SK-N-SH (cell line): Measurements from ENCODE around the gene DMD. TPM values are rescaled to one million over a fixed set of nuclear protein-coding genes. Genes with fewer than 3 reads are reported as not detected.

Experiments used
- CTCF ChIA-PET: fragments of 300-600, 350-600 bp; formaldehyde crosslinking; extraction: SDS; loops from one replicate; lab custom pipeline; 2021; lab: Yijun Ruan, JAX
- POLR2A ChIA-PET: fragments of 350-600 bp; sonication (Branson Sonifier 250); formaldehyde crosslinking; extraction: SDS; loops from one replicate; lab custom pipeline; 2020; ENCODE audit warnings: antibody characterized with exemption, inconsistent platforms; lab: Yijun Ruan, JAX
- DNase-seq: peaks from one replicate; pipeline ENCODE4 v3.0.0; 2012
- H2AFZ ChIP-seq: fragments of 200-600 bp; sonication (generic); 2 replicates; pipeline ENCODE4 v1.8.1; 2016; ENCODE audit warnings: antibody characterized with exemption, mild to moderate bottlenecking, low read depth
- H3F3A ChIP-seq: fragments of 200-600 bp; sonication (generic); replicated peaks from 2 replicates; pipeline ENCODE3; 2016; ENCODE audit warnings: antibody characterized with exemption, mild to moderate bottlenecking; ENCODE audit not compliant: insufficient read depth
- H3K27ac ChIP-seq, 2 experiments: fragments of 200-500 bp in 1 of 2; fragments of 200-600 bp in 1 of 2; sonication (Bioruptor generic) in 1 of 2; sonication (generic), shearing (Covaris generic) in 1 of 2; 2 replicates each; pipeline versions ENCODE4 v1.5.1 to v1.6.1; 2014 to 2016; ENCODE audit warnings: low read depth in 2 of 2, inconsistent platforms in 1 of 2, low read length in 1 of 2, mild to moderate bottlenecking in 1 of 2, mixed read lengths in 1 of 2
- H3K27me3 ChIP-seq: fragments of 200-600 bp; sonication (generic), shearing (Covaris generic); 2 replicates; pipeline ENCODE4 v1.6.1; 2016; ENCODE audit warnings: mixed run types; ENCODE audit not compliant: insufficient read depth
- H3K36me3 ChIP-seq, 2 experiments: fragments of 200-500 bp in 1 of 2; fragments of 200-600 bp in 1 of 2; sonication (Bioruptor generic) in 1 of 2; sonication (generic) in 1 of 2; replicated peaks in 1 of 2; 2 replicates each; pipeline versions ENCODE3 to v1.5.1; 2014 to 2016; ENCODE audit warnings: low read length in 1 of 2, mild to moderate bottlenecking in 1 of 2; ENCODE audit not compliant: insufficient read depth in 2 of 2, control insufficient read depth in 1 of 2
- H3K4me1 ChIP-seq, 2 experiments: fragments of 200-500 bp in 1 of 2; fragments of 200-600 bp in 1 of 2; sonication (Bioruptor generic) in 1 of 2; sonication (generic), shearing (Covaris generic) in 1 of 2; 2 replicates each; pipeline versions ENCODE4 v1.5.1 to v1.6.1; 2014 to 2016; ENCODE audit warnings: low read depth in 1 of 2, low read length in 1 of 2, mixed run types in 1 of 2; ENCODE audit not compliant: insufficient read depth in 2 of 2, control insufficient read depth in 1 of 2
- H3K4me2 ChIP-seq: fragments of 200-600 bp; sonication (generic), shearing (Covaris generic); 2 replicates; pipeline ENCODE4 v1.6.1; 2017; ENCODE audit warnings: mixed run types
- H3K4me3 ChIP-seq, 2 experiments: fragments of 200-500 bp in 1 of 2; fragments of 200-600 bp in 1 of 2; sonication (Bioruptor generic) in 1 of 2; sonication (generic), shearing (Covaris generic) in 1 of 2; 2 replicates each; pipeline versions ENCODE4 v1.5.1 to v1.8.1; 2014 to 2016; ENCODE audit warnings: low read depth in 2 of 2, inconsistent platforms in 1 of 2, low read length in 1 of 2, mild to moderate bottlenecking in 1 of 2, mixed read lengths in 1 of 2, moderate library complexity in 1 of 2
- H3K79me2 ChIP-seq: fragments of 200-600 bp; sonication (generic); 2 replicates; pipeline ENCODE4 v1.8.1; 2017; ENCODE audit warnings: mild to moderate bottlenecking; ENCODE audit not compliant: insufficient read depth
- H3K9ac ChIP-seq: fragments of 200-600 bp; sonication (generic); 2 replicates; pipeline ENCODE4 v1.6.1; 2017; ENCODE audit warnings: mixed run types
- H3K9me2 ChIP-seq: fragments of 200-600 bp; sonication (generic); 2 replicates; pipeline ENCODE4 v1.6.1; 2017; ENCODE audit warnings: mixed run types
- H3K9me3 ChIP-seq: fragments of 200-600 bp; sonication (generic); 2 replicates; pipeline ENCODE4 v1.6.1; 2017; ENCODE audit warnings: mixed run types, mild to moderate bottlenecking, moderate library complexity
- H4K20me1 ChIP-seq: fragments of 200-600 bp; sonication (generic); 2 replicates; pipeline ENCODE4 v1.6.1; 2017; ENCODE audit warnings: mild to moderate bottlenecking, mixed run types; ENCODE audit not compliant: insufficient read depth
- CHD2 ChIP-seq: fragments of 150-350 bp; IDR thresholded peaks from 2 replicates; pipeline ENCODE4 v1.6.1; 2018; ENCODE audit warnings: low read length; ENCODE audit not compliant: partially characterized antibody
- EP300 ChIP-seq, 2 experiments: IDR thresholded peaks; 2 replicates each; pipeline versions ENCODE4 v1.4.0 to v1.6.1; 2012; ENCODE audit warnings: borderline replicate concordance in 1 of 2, low read depth in 1 of 2, low read length in 1 of 2
- FOXM1 ChIP-seq: IDR thresholded peaks from 2 replicates; pipeline ENCODE4 v1.4.0; 2012; ENCODE audit warnings: low read depth, mild to moderate bottlenecking
- GATA2 ChIP-seq: sonication (generic); formaldehyde crosslinking; IDR thresholded peaks from 2 replicates; pipeline ENCODE4 v1.5.0; 2020; ENCODE audit warnings: mild to moderate bottlenecking, missing genetic modification reagents
- IRF3 ChIP-seq: fragments of 150-350 bp; IDR thresholded peaks from 2 replicates; pipeline ENCODE4 v1.6.1; 2016; ENCODE audit warnings: mild to moderate bottlenecking, low read depth, low read length
- JUND ChIP-seq: IDR thresholded peaks from 2 replicates; pipeline ENCODE4 v1.4.0; 2012
- MEF2A ChIP-seq: IDR thresholded peaks from 2 replicates; pipeline ENCODE4 v1.4.0; 2012; ENCODE audit warnings: low read depth, borderline replicate concordance
- PBX3 ChIP-seq: IDR thresholded peaks from 2 replicates; pipeline ENCODE4; 2012
- POLR2AphosphoS5 ChIP-seq: IDR thresholded peaks from 2 replicates; pipeline ENCODE4 v1.6.1; 2012; ENCODE audit warnings: low read depth, low read length
- RCOR1 ChIP-seq: fragments of 150-350 bp; IDR thresholded peaks from 2 replicates; pipeline ENCODE4 v1.6.1; 2017; ENCODE audit warnings: antibody characterized with exemption, low read length
- REST ChIP-seq: IDR thresholded peaks from 2 replicates; pipeline ENCODE4 v1.6.1; 2012; ENCODE audit warnings: mild to moderate bottlenecking, low read depth, low read length, moderate library complexity
- RFX5 ChIP-seq: IDR thresholded peaks from 2 replicates; pipeline ENCODE4 v1.6.1; 2012; ENCODE audit warnings: mild to moderate bottlenecking, improper control_type of control experiment, low read length
- RXRA ChIP-seq: IDR thresholded peaks from 2 replicates; pipeline ENCODE4 v1.4.0; 2012; ENCODE audit warnings: low read depth, mild to moderate bottlenecking, borderline replicate concordance
- TCF12 ChIP-seq: IDR thresholded peaks from 2 replicates; pipeline ENCODE4 v1.4.0; 2012
- YY1 ChIP-seq: IDR thresholded peaks from 2 replicates; pipeline ENCODE4 v1.4.0; 2012; ENCODE audit warnings: low read depth, mild to moderate bottlenecking
- WGBS: methylation state at CpG from one replicate; pipeline ENCODE4 v1.1.6; 2017; ENCODE audit warnings: low lambda C conversion rate; 5-methylcytosine and 5-hydroxymethylcytosine counted together
- polyA plus RNA-seq, 3 experiments: library from polyadenylated mRNA; depleted of rRNA; stranded (reverse); fragments of >200 nt; gene quantifications; 2 replicates each; pipeline ENCODE4 v1.2.3, GENCODE V29; 2012
- TF ChIP-seq, protein P1 (sequence below): IDR thresholded peaks from 2 replicates; pipeline ENCODE4 v1.4.0; 2012; ENCODE audit warnings: low read depth, borderline replicate concordance
- TF ChIP-seq, protein P2 (sequence below): fragments of 150-350 bp; IDR thresholded peaks from 2 replicates; pipeline ENCODE4 v1.6.1; 2017; ENCODE audit warnings: antibody characterized with exemption, low read length, low read depth, borderline replicate concordance
- TF ChIP-seq, protein P3 (sequence below): IDR thresholded peaks from 2 replicates; pipeline ENCODE4 v1.4.0; 2012; ENCODE audit warnings: low read depth

Gene DMD
- polyA plus RNA-seq, 1 of the 3 experiments (the other 2 are of a cell fraction): 3.9 TPM

GRCh38 chrX:32392655-32393054 lies 818.7 kb downstream of the DMD start:
- ChIA-PET POLR2A (no interaction called here), CTCF (no interaction called here)
- no peaks in the 10 kb centered on the region for H4K20me1 ChIP-seq
- H3K79me2 ChIP-seq: no peaks in the 10 kb centered on the region
- no peaks in the 10 kb centered on the region for H3K27me3 ChIP-seq
- H3K4me3 ChIP-seq: no peak overlapping the region
- TF ChIP-seq POLR2AphosphoS5: no peak
- TF ChIP-seq, protein P1, sequence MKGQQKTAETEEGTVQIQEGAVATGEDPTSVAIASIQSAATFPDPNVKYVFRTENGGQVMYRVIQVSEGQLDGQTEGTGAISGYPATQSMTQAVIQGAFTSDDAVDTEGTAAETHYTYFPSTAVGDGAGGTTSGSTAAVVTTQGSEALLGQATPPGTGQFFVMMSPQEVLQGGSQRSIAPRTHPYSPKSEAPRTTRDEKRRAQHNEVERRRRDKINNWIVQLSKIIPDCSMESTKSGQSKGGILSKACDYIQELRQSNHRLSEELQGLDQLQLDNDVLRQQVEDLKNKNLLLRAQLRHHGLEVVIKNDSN: no peak
- WGBS: 23% methylated on average over 4 of the region's 4 CpGs
- no peak overlapping the region for H2AFZ ChIP-seq
- no peaks in the 10 kb centered on the region for H3K36me3 ChIP-seq
- H3K9me2 ChIP-seq: no peaks in the 10 kb centered on the region
- H3F3A ChIP-seq: no peaks in the 10 kb centered on the region
- H3K9me3 ChIP-seq: no peaks in the 10 kb centered on the region
- H3K9ac ChIP-seq: no peak overlapping the region
- DNase-seq: no peak
- H3K4me1 ChIP-seq: no peaks in the 10 kb centered on the region
- no peak overlapping the region for H3K4me2 ChIP-seq
- no peak overlapping the region for H3K27ac ChIP-seq

- no peak for DNase-seq
- H3F3A ChIP-seq: no peaks in the 10 kb centered on the region
- H3K27me3 ChIP-seq: no peaks in the 10 kb centered on the region
- H4K20me1 ChIP-seq: no peaks in the 10 kb centered on the region
- no peaks in the 10 kb centered on the region for H3K9me2 ChIP-seq
- H3K79me2 ChIP-seq: no peaks in the 10 kb centered on the region
- 24% methylated on average over 5 of the region's 5 CpGs for WGBS
- H3K4me2 ChIP-seq: no peak overlapping the region
- H3K27ac ChIP-seq: no peak overlapping the region
- no peaks in the 10 kb centered on the region for H3K9me3 ChIP-seq
- CTCF ChIA-PET: no interaction called here
- no peak overlapping the region for H3K4me3 ChIP-seq
- no peak overlapping the region for H3K9ac ChIP-seq
- H2AFZ ChIP-seq: no peak overlapping the region
- TF ChIP-seq, protein P2, sequence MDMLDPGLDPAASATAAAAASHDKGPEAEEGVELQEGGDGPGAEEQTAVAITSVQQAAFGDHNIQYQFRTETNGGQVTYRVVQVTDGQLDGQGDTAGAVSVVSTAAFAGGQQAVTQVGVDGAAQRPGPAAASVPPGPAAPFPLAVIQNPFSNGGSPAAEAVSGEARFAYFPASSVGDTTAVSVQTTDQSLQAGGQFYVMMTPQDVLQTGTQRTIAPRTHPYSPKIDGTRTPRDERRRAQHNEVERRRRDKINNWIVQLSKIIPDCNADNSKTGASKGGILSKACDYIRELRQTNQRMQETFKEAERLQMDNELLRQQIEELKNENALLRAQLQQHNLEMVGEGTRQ: no peak
- TF ChIP-seq, protein P3, sequence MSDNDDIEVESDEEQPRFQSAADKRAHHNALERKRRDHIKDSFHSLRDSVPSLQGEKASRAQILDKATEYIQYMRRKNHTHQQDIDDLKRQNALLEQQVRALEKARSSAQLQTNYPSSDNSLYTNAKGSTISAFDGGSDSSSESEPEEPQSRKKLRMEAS: no peak
- no peak for TF ChIP-seq PBX3
- TF ChIP-seq RFX5: no peak
- no peak for TF ChIP-seq JUND
- TF ChIP-seq FOXM1: no peak
- TF ChIP-seq RXRA: no peak
- no peak for TF ChIP-seq REST
- TF ChIP-seq, protein P1: no peak
- TF ChIP-seq CHD2: no peak
- TF ChIP-seq IRF3: no peak
- no peak for TF ChIP-seq RCOR1
- TF ChIP-seq TCF12: no peak
- TF ChIP-seq EP300 (IDR thresholded peaks at IDR 0.05; ENCODE audit: borderline replicate concordance in 1 of 2, low read depth in 1 of 2, low read length in 1 of 2): no peak
- TF ChIP-seq YY1: no peak
- no peak for TF ChIP-seq MEF2A
- no peak for TF ChIP-seq GATA2 (CRISPR knock-in tag)
- no peak for TF ChIP-seq POLR2AphosphoS5
- TF ChIP-seq, all 33 proteins: peak for 0
- Histone ChIP-seq H3K4me1 (no peaks in the 10 kb centered on the region; a peak in 1 of 4 replicates), H3K36me3 (no peaks in the 10 kb centered on the region)
- POLR2A ChIA-PET: no interaction called here
Measured at GRCh38 chrX:32370456-32371205, 840.7 kb downstream of the DMD start.
